WTC11 (cell line): ENCODE data around the gene NOL9. TPM values are rescaled to one million over a fixed set of nuclear protein-coding genes. Genes with fewer than 3 reads are reported as not detected.
A peak's percentile ranks its signal among the peaks of the same experiment; 100 is the strongest.

Source experiments
- ATAC-seq: fragments of 200-7000 bp; cut with Tn5 transposase; 2 replicates; pipeline ENCODE4 v1.10.0; 2021; ENCODE audit warnings: mild to moderate bottlenecking, moderate library complexity
- CTCF ChIA-PET: fragments of 300-600 bp; sonication (Branson Sonifier 250); formaldehyde crosslinking; loops from one replicate; lab custom pipeline; 2021; ENCODE audit warnings: antibody characterized with exemption; lab: Charles Lee
- POLR2A ChIA-PET: fragments of 350-600 bp; sonication (Branson Sonifier 250); formaldehyde crosslinking; loops from one replicate; lab custom pipeline; 2021; ENCODE audit warnings: antibody characterized with exemption; lab: Charles Lee
- DNase-seq: peaks from one replicate; pipeline ENCODE4 v3.0.0; 2021; ENCODE audit warnings: low spot score
- H3K27ac Mint-ChIP-seq: 2 replicates; pipeline ENCODE4 v1.8.0; 2021; ENCODE audit warnings: mixed read lengths
- H3K27me3 Mint-ChIP-seq: 2 replicates; pipeline ENCODE4 v1.8.0; 2021; ENCODE audit warnings: low read depth, mild to moderate bottlenecking, moderate library complexity, mixed read lengths
- H3K36me3 Mint-ChIP-seq: 2 replicates; pipeline ENCODE4 v1.8.0; 2021; ENCODE audit warnings: mixed read lengths
- H3K4me1 Mint-ChIP-seq: 2 replicates; pipeline ENCODE4 v1.8.0; 2022; ENCODE audit warnings: mixed read lengths
- H3K4me3 Mint-ChIP-seq: 2 replicates; pipeline ENCODE4 v1.8.0; 2021; ENCODE audit warnings: mild to moderate bottlenecking, moderate library complexity, mixed read lengths
- H3K9me3 Mint-ChIP-seq: 2 replicates; pipeline ENCODE4 v1.8.0; 2021; ENCODE audit warnings: mixed read lengths
- ATF1 ChIP-seq: sonication (generic); formaldehyde crosslinking; IDR thresholded peaks from 2 replicates; pipeline ENCODE4 v1.8.1; 2023; ENCODE audit warnings: mild to moderate bottlenecking, moderate library complexity, missing genetic modification reagents
- ATF3 ChIP-seq: sonication (generic); formaldehyde crosslinking; conservative IDR thresholded peaks from 2 replicates; pipeline ENCODE4 v1.8.1; 2022; ENCODE audit warnings: mild to moderate bottlenecking, missing genetic modification reagents
- CBFB ChIP-seq: sonication (generic); formaldehyde crosslinking; IDR thresholded peaks from 2 replicates; pipeline ENCODE4 v1.8.1; 2022; ENCODE audit warnings: mild to moderate bottlenecking, low read depth, missing genetic modification reagents
- CREB1 ChIP-seq: sonication (generic); formaldehyde crosslinking; IDR thresholded peaks from 2 replicates; pipeline ENCODE4 v1.8.0; 2023; ENCODE audit warnings: mild to moderate bottlenecking, missing genetic modification reagents
- E2F1 ChIP-seq: sonication (generic); formaldehyde crosslinking; IDR thresholded peaks from 2 replicates; pipeline ENCODE4 v1.8.0; 2022; ENCODE audit warnings: mild to moderate bottlenecking, missing genetic modification reagents
- E2F5 ChIP-seq: sonication (generic); formaldehyde crosslinking; IDR thresholded peaks from 2 replicates; pipeline ENCODE4 v1.8.1; 2022; ENCODE audit warnings: mild to moderate bottlenecking, moderate library complexity, missing genetic modification reagents
- ELF4 ChIP-seq: sonication (generic); formaldehyde crosslinking; IDR thresholded peaks from 2 replicates; pipeline ENCODE4 v1.8.1; 2022; ENCODE audit warnings: low read depth, mild to moderate bottlenecking, moderate library complexity, missing genetic modification reagents
- FOXJ3 ChIP-seq: sonication (generic); formaldehyde crosslinking; IDR thresholded peaks from 2 replicates; pipeline ENCODE4 v1.9.0; 2021; ENCODE audit warnings: missing genetic modification reagents, mild to moderate bottlenecking, borderline replicate concordance
- GRHL2 ChIP-seq: fragments of 250-450 bp; sonication (Bioruptor Pico); IDR thresholded peaks from 2 replicates; pipeline ENCODE4 v1.8.0; 2022; ENCODE audit warnings: mild to moderate bottlenecking, moderate library complexity; ENCODE audit not compliant: insufficient replicate concordance, severe bottlenecking
- IRF2 ChIP-seq: sonication (generic); formaldehyde crosslinking; IDR thresholded peaks from 2 replicates; pipeline ENCODE4 v1.8.0; 2022; ENCODE audit warnings: low read depth, missing genetic modification reagents, borderline replicate concordance
- JAZF1 ChIP-seq: fragments of 250-450 bp; sonication (Bioruptor Pico); IDR thresholded peaks from 2 replicates; pipeline ENCODE4 v1.9.0; 2021; ENCODE audit warnings: moderate library complexity, mild to moderate bottlenecking, inconsistent platforms
- JUN ChIP-seq: sonication (generic); formaldehyde crosslinking; IDR thresholded peaks from 2 replicates; pipeline ENCODE4 v1.8.0; 2023; ENCODE audit warnings: mild to moderate bottlenecking, missing genetic modification reagents
- NFYB ChIP-seq: sonication (generic); formaldehyde crosslinking; conservative IDR thresholded peaks from 2 replicates; pipeline ENCODE4 v1.8.0; 2022; ENCODE audit warnings: low read depth, missing genetic modification reagents
- NR2C2 ChIP-seq: sonication (generic); formaldehyde crosslinking; IDR thresholded peaks from 2 replicates; pipeline ENCODE4 v1.8.0; 2022; ENCODE audit warnings: mild to moderate bottlenecking, missing genetic modification reagents
- SOX15 ChIP-seq: fragments of 250-450 bp; sonication (Bioruptor Pico); IDR thresholded peaks from 2 replicates; pipeline ENCODE4 v1.9.0; 2021; ENCODE audit warnings: mild to moderate bottlenecking
- SP1 ChIP-seq: sonication (generic); formaldehyde crosslinking; conservative IDR thresholded peaks from 2 replicates; pipeline ENCODE4 v1.8.1; 2022; ENCODE audit warnings: missing genetic modification reagents
- TCF7 ChIP-seq: sonication (generic); formaldehyde crosslinking; IDR thresholded peaks from 2 replicates; pipeline ENCODE4 v1.8.0; 2022; ENCODE audit warnings: mild to moderate bottlenecking, low read depth, missing genetic modification reagents, moderate library complexity
- TEAD4 ChIP-seq: sonication (generic); formaldehyde crosslinking; IDR thresholded peaks from 2 replicates; pipeline ENCODE4 v1.8.0; 2022; ENCODE audit warnings: mild to moderate bottlenecking, missing genetic modification reagents
- ZNF232 ChIP-seq: sonication (generic); formaldehyde crosslinking; IDR thresholded peaks from 2 replicates; pipeline ENCODE4 v1.8.0; 2022; ENCODE audit warnings: mild to moderate bottlenecking, missing genetic modification reagents
- ZNF317 ChIP-seq: sonication (generic); formaldehyde crosslinking; IDR thresholded peaks from 2 replicates; pipeline ENCODE4 v1.8.1; 2023; ENCODE audit warnings: low read depth, mild to moderate bottlenecking, moderate library complexity, missing genetic modification reagents, borderline replicate concordance
- ZNF416 ChIP-seq: fragments of 250-450 bp; sonication (Bioruptor Pico); IDR thresholded peaks from 2 replicates; pipeline ENCODE4 v1.9.0; 2021; ENCODE audit warnings: mild to moderate bottlenecking, inconsistent platforms
- ZNF512 ChIP-seq: sonication (generic); formaldehyde crosslinking; IDR thresholded peaks from 2 replicates; pipeline ENCODE4 v1.8.1; 2022; ENCODE audit warnings: missing genetic modification reagents, borderline replicate concordance
- ZSCAN18 ChIP-seq: fragments of 250-450 bp; sonication (Bioruptor Pico); IDR thresholded peaks from 2 replicates; pipeline ENCODE4 v2.1.2; 2022; ENCODE audit warnings: mild to moderate bottlenecking, moderate library complexity
- total RNA-seq: library from RNA; stranded (reverse); gene quantifications from 3 replicates; pipeline ENCODE4 v1.2.3, GENCODE V29; 2021

The NOL9 gene
- total RNA-seq, 1 experiment from 2014 or later: 37.4 TPM

GRCh38 chr1:6587261-6588005 lies 33.1 kb upstream of the NOL9 start:
- ATAC-seq: no peak

GRCh38 chr1:6586404-6586816 lies 32.1 kb upstream of the NOL9 start:
- POLR2A ChIA-PET: no interaction called here
- ATAC-seq: no peak
- Mint-ChIP-seq H3K27ac (no peak overlapping the region), H3K9me3 (no peaks in the 10 kb centered on the region), H3K36me3 (peaks cover 9% of the 10 kb centered on the region; the same call in 1 of the 2 replicates), H3K4me3 (no peak overlapping the region), H3K27me3 (no peaks in the 10 kb centered on the region), H3K4me1 (peaks cover 3% of the 10 kb centered on the region; the same call in 1 of the 2 replicates)
- CTCF ChIA-PET: interaction anchor here (0.6 to 0.8 kb wide), 2 partner anchors 30 to 49 kb away, joined by 3 to 4 read pairs; no protein-coding TSS in a partner anchor
- TF ChIP-seq ZNF232 (no peak), CBFB (CRISPR knock-in tag) (no peak), SOX15 (CRISPR knock-in tag) (no peak), CREB1 (CRISPR knock-in tag) (no peak), E2F5 (no peak), ZNF416 (no peak), FOXJ3 (no peak)
- no peak for DNase-seq

More at GRCh38 chr1:6587261-6588005, 33.1 kb upstream of the NOL9 start:
- TF ChIP-seq JUN (CRISPR knock-in tag) (no peak), SP1 (CRISPR knock-in tag) (no peak), ELF4 (CRISPR knock-in tag) (no peak), ZSCAN18 (CRISPR knock-in tag) (no peak), E2F5 (no peak)
- TF ChIP-seq, all 79 proteins: peak for 0
- CTCF ChIA-PET: interaction anchor here (1.5 kb wide), 1 partner anchor 47 kb away, joined by 4 read pairs; no protein-coding TSS in a partner anchor
- H3K9me3 Mint-ChIP-seq: no peaks in the 10 kb centered on the region
- DNase-seq: no peak
- H3K36me3 Mint-ChIP-seq: peaks cover 8% of the 10 kb centered on the region; the same call in 1 of the 2 replicates
- H3K27ac Mint-ChIP-seq: peak overlapping the region; percentile 83
- H3K27me3 Mint-ChIP-seq: no peaks in the 10 kb centered on the region
- POLR2A ChIA-PET: no interaction called here
- peaks cover 3% of the 10 kb centered on the region; the same call in 1 of the 2 replicates for H3K4me1 Mint-ChIP-seq
- no peak overlapping the region for H3K4me3 Mint-ChIP-seq

GRCh38 chr1:6585841-6586240 lies 31.5 kb upstream of the NOL9 start:
- POLR2A ChIA-PET: interaction anchor here (0.6 kb wide), 1 partner anchor 112 kb away, joined by 3 read pairs; no protein-coding TSS in a partner anchor
- ATAC-seq (no peak), DNase-seq (no peak)
- Mint-ChIP-seq H3K4me1 (peaks cover 3% of the 10 kb centered on the region), H3K9me3 (no peaks in the 10 kb centered on the region), H3K36me3 (peaks cover 9% of the 10 kb centered on the region; the same call in 1 of the 2 replicates), H3K27me3 (no peaks in the 10 kb centered on the region), H3K27ac (no peak overlapping the region), H3K4me3 (no peak overlapping the region)
- no peak for TF ChIP-seq IRF2 (CRISPR knock-in tag)
- TF ChIP-seq E2F1 (CRISPR knock-in tag): no peak
- no peak for TF ChIP-seq GRHL2 (CRISPR knock-in tag)
- no peak for TF ChIP-seq NFYB (CRISPR knock-in tag)
- TF ChIP-seq ZNF512 (CRISPR knock-in tag): no peak
- no peak for TF ChIP-seq E2F5
- TF ChIP-seq TEAD4 (CRISPR knock-in tag): no peak
- TF ChIP-seq ATF3: no peak
- TF ChIP-seq JAZF1 (CRISPR knock-in tag): no peak
- TF ChIP-seq ZNF317: no peak
- TF ChIP-seq TCF7: no peak
- TF ChIP-seq NR2C2 (CRISPR knock-in tag): no peak
- TF ChIP-seq ATF1 (CRISPR knock-in tag): no peak
- CTCF ChIA-PET: interaction anchor here (0.6 to 0.9 kb wide), 3 partner anchors 30 to 61 kb away, joined by 3 to 4 read pairs (median 3); no protein-coding TSS in a partner anchor
